Testis (tissue), 2 donors: ENCODE data around the gene FOCAD.

Experiments used
- POLR2A ChIP-seq: fragments of 450-650 bp; IDR thresholded peaks from one replicate; pipeline ENCODE4 v1.6.1; 2017; ENCODE audit warnings: antibody characterized with exemption, mild to moderate bottlenecking, moderate library complexity
- TF ChIP-seq, protein P1 (sequence below), 3 experiments: fragments of 450-650 bp in 2 of 3; fragments of 200-600 bp in 1 of 3; sonication (generic) in 1 of 3; IDR thresholded peaks; one replicate each; pipeline ENCODE4 v1.5.1; 2016 to 2019; ENCODE audit warnings: antibody characterized with exemption in 3 of 3, mild to moderate bottlenecking in 2 of 3, moderate library complexity in 1 of 3

DNA sequence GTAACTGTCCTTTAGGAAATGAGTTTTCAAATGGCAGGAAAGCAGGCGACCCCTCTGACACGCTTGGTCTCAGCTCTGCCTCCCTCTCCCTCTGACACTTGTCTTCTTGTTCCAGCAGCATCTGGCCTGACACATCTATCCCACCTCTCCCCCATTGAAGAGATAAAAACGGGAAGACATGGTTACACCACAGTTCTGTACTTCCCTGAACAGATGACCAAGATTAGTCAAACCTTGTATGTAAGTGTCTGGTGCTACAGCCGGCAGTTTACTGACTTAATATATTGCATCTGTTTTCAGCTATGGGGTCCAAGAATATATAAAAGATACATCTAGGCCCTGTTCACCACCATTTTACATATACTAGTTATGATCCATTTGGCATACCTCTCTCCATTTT, 32.1 kb upstream of the FOCAD start:
- TF ChIP-seq, protein P1, sequence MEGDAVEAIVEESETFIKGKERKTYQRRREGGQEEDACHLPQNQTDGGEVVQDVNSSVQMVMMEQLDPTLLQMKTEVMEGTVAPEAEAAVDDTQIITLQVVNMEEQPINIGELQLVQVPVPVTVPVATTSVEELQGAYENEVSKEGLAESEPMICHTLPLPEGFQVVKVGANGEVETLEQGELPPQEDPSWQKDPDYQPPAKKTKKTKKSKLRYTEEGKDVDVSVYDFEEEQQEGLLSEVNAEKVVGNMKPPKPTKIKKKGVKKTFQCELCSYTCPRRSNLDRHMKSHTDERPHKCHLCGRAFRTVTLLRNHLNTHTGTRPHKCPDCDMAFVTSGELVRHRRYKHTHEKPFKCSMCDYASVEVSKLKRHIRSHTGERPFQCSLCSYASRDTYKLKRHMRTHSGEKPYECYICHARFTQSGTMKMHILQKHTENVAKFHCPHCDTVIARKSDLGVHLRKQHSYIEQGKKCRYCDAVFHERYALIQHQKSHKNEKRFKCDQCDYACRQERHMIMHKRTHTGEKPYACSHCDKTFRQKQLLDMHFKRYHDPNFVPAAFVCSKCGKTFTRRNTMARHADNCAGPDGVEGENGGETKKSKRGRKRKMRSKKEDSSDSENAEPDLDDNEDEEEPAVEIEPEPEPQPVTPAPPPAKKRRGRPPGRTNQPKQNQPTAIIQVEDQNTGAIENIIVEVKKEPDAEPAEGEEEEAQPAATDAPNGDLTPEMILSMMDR (IDR thresholded peaks at IDR 0.05) = no peak
- TF ChIP-seq POLR2A = no peak
